Erythroblast (primary cell): ENCODE data around the gene ANKRD60.
A peak's percentile ranks its signal among the peaks of the same experiment; 100 is the strongest.

Source experiments
- DNase-seq, 2 experiments: peaks; one replicate each; lab custom pipeline; 2025; lab: John Stamatoyannopoulos, UW
- GATA1 ChIP-seq: IDR thresholded peaks from 2 replicates; pipeline ENCODE4 v1.6.1; 2011; ENCODE audit warnings: low read depth, mild to moderate bottlenecking, control low read depth, low read length, moderate library complexity
- POLR2A ChIP-seq: IDR thresholded peaks from 2 replicates; pipeline ENCODE4 v1.6.1; 2011; ENCODE audit warnings: mild to moderate bottlenecking, low read length

The ANKRD60 gene

GRCh38 chr20:58182521-58183140 is 45.8 kb downstream of the ANKRD60 start:
- DNase-seq, result no peak
- TF ChIP-seq GATA1 (no peak), POLR2A (no peak)

GRCh38 chr20:58179432-58180099 is 48.9 kb downstream of the ANKRD60 start:
- TF ChIP-seq GATA1 (no peak), POLR2A (no peak)
- peak; percentile 37 to 61 for DNase-seq

- TF ChIP-seq POLR2A (no peak), GATA1 (no peak)
- no peak for DNase-seq
Observed at GRCh38 chr20:58179083-58179431, 49.4 kb downstream of the ANKRD60 start.

GRCh38 chr20:58177799-58178198 is 50.7 kb downstream of the ANKRD60 start:
- TF ChIP-seq GATA1 (no peak), POLR2A (no peak)

GRCh38 chr20:58175836-58176235 is 52.6 kb downstream of the ANKRD60 start:
- DNase-seq, result no peak
- TF ChIP-seq POLR2A, result no peak
- no peak for TF ChIP-seq GATA1

More at GRCh38 chr20:58177799-58178198, 50.7 kb downstream of the ANKRD60 start:
- no peak for DNase-seq

GRCh38 chr20:58175425-58175824 is 53.0 kb downstream of the ANKRD60 start:
- TF ChIP-seq POLR2A (no peak), GATA1 (no peak)
- DNase-seq, result no peak

- TF ChIP-seq POLR2A, result no peak
- TF ChIP-seq GATA1, result no peak
- no peak for DNase-seq
Observed at GRCh38 chr20:58174708-58175280, 53.7 kb downstream of the ANKRD60 start.

GRCh38 chr20:58173930-58174707 is 54.3 kb downstream of the ANKRD60 start:
- TF ChIP-seq POLR2A, result no peak
- TF ChIP-seq GATA1, result no peak
- DNase-seq, result no peak

- TF ChIP-seq GATA1 (no peak), POLR2A (no peak)
Observed at GRCh38 chr20:58173091-58173490, 55.4 kb downstream of the ANKRD60 start.

GRCh38 chr20:58171796-58172425 is 56.5 kb downstream of the ANKRD60 start:
- no peak for DNase-seq

More at GRCh38 chr20:58173091-58173490, 55.4 kb downstream of the ANKRD60 start:
- no peak for DNase-seq

GRCh38 chr20:58169450-58169849 is 59.0 kb downstream of the ANKRD60 start:
- TF ChIP-seq GATA1, result no peak
- no peak for TF ChIP-seq POLR2A
- no peak for DNase-seq

More at GRCh38 chr20:58171796-58172425, 56.5 kb downstream of the ANKRD60 start:
- TF ChIP-seq POLR2A (no peak), GATA1 (no peak)

GRCh38 chr20:58168843-58169242 is 59.6 kb downstream of the ANKRD60 start:
- TF ChIP-seq GATA1 (no peak), POLR2A (no peak)

GRCh38 chr20:58167759-58168158 is 60.7 kb downstream of the ANKRD60 start:
- DNase-seq, result no peak

More at GRCh38 chr20:58168843-58169242, 59.6 kb downstream of the ANKRD60 start:
- no peak for DNase-seq

More at GRCh38 chr20:58167759-58168158, 60.7 kb downstream of the ANKRD60 start:
- TF ChIP-seq POLR2A, result no peak
